ENCODE results near the gene ABR. TPM values are rescaled to one million over a fixed set of nuclear protein-coding genes. Genes with fewer than 3 reads are reported as not detected.

The ABR gene
- total and polyA plus RNA-seq, 2 of the 13 experiments (the other 11 are each of a cell fraction or from before 2014, with no cell fraction given): 12.4 to 40.4 TPM

- TF ChIP-seq ZHX2 (IDR thresholded peaks at IDR 0.05; ENCODE audit: low read depth) (no peak), ZHX2 (CRISPR knock-in tag; IDR thresholded peaks at IDR 0.05; ENCODE audit: borderline replicate concordance) (no peak), GFI1 (CRISPR knock-in tag; IDR thresholded peaks at IDR 0.05; ENCODE audit: borderline replicate concordance) (no peak), ETV5 (CRISPR knock-in tag; IDR thresholded peaks at IDR 0.05; ENCODE audit: borderline replicate concordance) (peak; percentile 21; the same call in 1 of the 2 replicates), ZNF530 (CRISPR knock-in tag; IDR thresholded peaks at IDR 0.05; ENCODE audit: low read depth) (no peak), IRX3 (CRISPR knock-in tag; IDR thresholded peaks at IDR 0.05; ENCODE audit: borderline replicate concordance, low read depth) (no peak), SYNCRIP (IDR thresholded peaks at IDR 0.05; ENCODE audit: insufficient read depth, low read depth, low read length) (no peak), HMG20A (CRISPR knock-in tag; IDR thresholded peaks at IDR 0.05; ENCODE audit: borderline replicate concordance) (no peak), BRD4 (CRISPR knock-in tag; IDR thresholded peaks at IDR 0.05) (no peak), KDM2A (CRISPR knock-in tag; IDR thresholded peaks at IDR 0.05; ENCODE audit: borderline replicate concordance, low read depth) (peak; percentile 37; the same call in 1 of the 2 replicates), SRY (CRISPR knock-in tag; IDR thresholded peaks at IDR 0.05) (no peak), ZNF264 (CRISPR knock-in tag; IDR thresholded peaks at IDR 0.05) (no peak), STAT5B (CRISPR knock-in tag; IDR thresholded peaks at IDR 0.05) (no peak), ELF3 (CRISPR knock-in tag; IDR thresholded peaks at IDR 0.05) (peak; percentile 36; the same call in 1 of the 2 replicates), FOXP4 (CRISPR knock-in tag; IDR thresholded peaks at IDR 0.05) (no peak), ZBTB26 (CRISPR knock-in tag; IDR thresholded peaks at IDR 0.05; ENCODE audit: borderline replicate concordance) (no peak), RELA (CRISPR knock-in tag; IDR thresholded peaks at IDR 0.05) (no peak), FOXM1 (CRISPR knock-in tag; IDR thresholded peaks at IDR 0.05) (no peak), MIXL1 (CRISPR knock-in tag; IDR thresholded peaks at IDR 0.05) (peak; percentile 37; the same call in 1 of the 2 replicates)
- TF ChIP-seq, protein P1, sequence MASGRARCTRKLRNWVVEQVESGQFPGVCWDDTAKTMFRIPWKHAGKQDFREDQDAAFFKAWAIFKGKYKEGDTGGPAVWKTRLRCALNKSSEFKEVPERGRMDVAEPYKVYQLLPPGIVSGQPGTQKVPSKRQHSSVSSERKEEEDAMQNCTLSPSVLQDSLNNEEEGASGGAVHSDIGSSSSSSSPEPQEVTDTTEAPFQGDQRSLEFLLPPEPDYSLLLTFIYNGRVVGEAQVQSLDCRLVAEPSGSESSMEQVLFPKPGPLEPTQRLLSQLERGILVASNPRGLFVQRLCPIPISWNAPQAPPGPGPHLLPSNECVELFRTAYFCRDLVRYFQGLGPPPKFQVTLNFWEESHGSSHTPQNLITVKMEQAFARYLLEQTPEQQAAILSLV (CRISPR knock-in tag; IDR thresholded peaks at IDR 0.05; ENCODE audit: borderline replicate concordance): no peak
These were observed 199.1 kb downstream of the ABR start (continued) for GRCh38 chr17:980406-981291.
